RCC 7860 (cell line): ENCODE results near the gene ZNF608.

Source experiments
- DNase-seq: peaks from one replicate; pipeline ENCODE4 v3.0.0-alpha.2; 2015; ENCODE audit warnings: low spot score
- FAIRE-seq: peaks from 2 replicates; lab custom pipeline; 2012; peaks lifted over from hg19 to GRCh38; lab: Jason Lieb, UNC

The ZNF608 gene

GRCh38 chr5:124755565-124755964 is 9.1 kb upstream of the ZNF608 start:
- no peak for FAIRE-seq
- DNase-seq, result no peak

GRCh38 chr5:124755041-124755440 is 8.6 kb upstream of the ZNF608 start:
- DNase-seq (no peak), FAIRE-seq (no peak)

- peak; percentile 2 for DNase-seq
- FAIRE-seq, result no peak
Measured at GRCh38 chr5:124754206-124754927, 7.9 kb upstream of the ZNF608 start.

- DNase-seq (no peak), FAIRE-seq (no peak)
Measured at GRCh38 chr5:124752854-124753720, 6.6 kb upstream of the ZNF608 start.

GRCh38 chr5:124751031-124751430 is 4.6 kb upstream of the ZNF608 start:
- FAIRE-seq, result no peak
- DNase-seq, result no peak

- DNase-seq, result peak; percentile 95
- peak; percentile 96 for FAIRE-seq
Measured at GRCh38 chr5:124748687-124749594, 2.5 kb upstream of the ZNF608 start.

GRCh38 chr5:124747791-124748686 is 1.6 kb upstream of the ZNF608 start:
- FAIRE-seq (no peak), DNase-seq (peak; percentile 47)

- peak; percentile 73 for DNase-seq
- FAIRE-seq, result no peak
Measured at GRCh38 chr5:124746916-124747790, 714 bp upstream of the ZNF608 start.

GRCh38 chr5:124745007-124745927 is 1.2 kb downstream of the ZNF608 start:
- peak; percentile 37 for DNase-seq
- no peak for FAIRE-seq

GRCh38 chr5:124744170-124744971 is 2.1 kb downstream of the ZNF608 start:
- FAIRE-seq (peak; percentile 10), DNase-seq (peak; percentile 52)

- FAIRE-seq (no peak), DNase-seq (peak; percentile 43)
Measured at GRCh38 chr5:124743602-124744169, 2.8 kb downstream of the ZNF608 start.

- DNase-seq, result peak; percentile 92
- FAIRE-seq, result no peak
Measured at GRCh38 chr5:124742983-124743601, 3.3 kb downstream of the ZNF608 start.

- DNase-seq (no peak), FAIRE-seq (no peak)
Measured at GRCh38 chr5:124742521-124742920, 3.9 kb downstream of the ZNF608 start.

GRCh38 chr5:124741711-124742496 is 4.5 kb downstream of the ZNF608 start:
- FAIRE-seq (peak; percentile 98), DNase-seq (peak; percentile 98)

- FAIRE-seq (peak; percentile 83), DNase-seq (peak; percentile 41)
Measured at GRCh38 chr5:124740991-124741583, 5.4 kb downstream of the ZNF608 start.
